Thyroid gland (tissue), 4 donors: Measurements from ENCODE around the gene TPD52L1.

Experiments
- POLR2A ChIP-seq, 2 donors: fragments of 450-650 bp; IDR thresholded peaks; one replicate each; pipeline ENCODE4 v1.6.1; 2017; ENCODE audit warnings: antibody characterized with exemption in 2 of 2, mild to moderate bottlenecking in 2 of 2, moderate library complexity in 1 of 2
- TF ChIP-seq, protein P1 (sequence below), 6 experiments: fragments of 200-600 bp in 3 of 6; fragments of 450-650 bp in 3 of 6; sonication (generic) in 3 of 6; IDR thresholded peaks; one replicate each; pipeline ENCODE4 v1.5.1; 2016 to 2019; ENCODE audit warnings: antibody characterized with exemption in 6 of 6, mild to moderate bottlenecking in 2 of 6, inconsistent platforms in 1 of 6, moderate library complexity in 1 of 6

- TF ChIP-seq, protein P1, sequence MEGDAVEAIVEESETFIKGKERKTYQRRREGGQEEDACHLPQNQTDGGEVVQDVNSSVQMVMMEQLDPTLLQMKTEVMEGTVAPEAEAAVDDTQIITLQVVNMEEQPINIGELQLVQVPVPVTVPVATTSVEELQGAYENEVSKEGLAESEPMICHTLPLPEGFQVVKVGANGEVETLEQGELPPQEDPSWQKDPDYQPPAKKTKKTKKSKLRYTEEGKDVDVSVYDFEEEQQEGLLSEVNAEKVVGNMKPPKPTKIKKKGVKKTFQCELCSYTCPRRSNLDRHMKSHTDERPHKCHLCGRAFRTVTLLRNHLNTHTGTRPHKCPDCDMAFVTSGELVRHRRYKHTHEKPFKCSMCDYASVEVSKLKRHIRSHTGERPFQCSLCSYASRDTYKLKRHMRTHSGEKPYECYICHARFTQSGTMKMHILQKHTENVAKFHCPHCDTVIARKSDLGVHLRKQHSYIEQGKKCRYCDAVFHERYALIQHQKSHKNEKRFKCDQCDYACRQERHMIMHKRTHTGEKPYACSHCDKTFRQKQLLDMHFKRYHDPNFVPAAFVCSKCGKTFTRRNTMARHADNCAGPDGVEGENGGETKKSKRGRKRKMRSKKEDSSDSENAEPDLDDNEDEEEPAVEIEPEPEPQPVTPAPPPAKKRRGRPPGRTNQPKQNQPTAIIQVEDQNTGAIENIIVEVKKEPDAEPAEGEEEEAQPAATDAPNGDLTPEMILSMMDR (IDR thresholded peaks at IDR 0.05) = no peak
- no peak for TF ChIP-seq POLR2A (IDR thresholded peaks at IDR 0.05)
These were observed 79.6 kb downstream of the TPD52L1 start for GRCh38 chr6:125233202-125233601.
